PFSK-1 (cell line): ENCODE data around the gene CUBN.

Experiments
- POLR2AphosphoS5 ChIP-seq: IDR thresholded peaks from 2 replicates; pipeline ENCODE4 v1.6.1; 2012; ENCODE audit warnings: low read depth, mild to moderate bottlenecking, control low read depth, low read length, moderate library complexity
- TAF1 ChIP-seq: IDR thresholded peaks from 2 replicates; pipeline ENCODE4 v1.6.1; 2012; ENCODE audit warnings: low read length, control low read depth, borderline replicate concordance; ENCODE audit not compliant: insufficient read depth

GRCh38 chr10:17169803-17170202 is 40.2 kb upstream of the CUBN start:
- TF ChIP-seq POLR2AphosphoS5 (no peak), TAF1 (no peak)
